Omental fat pad (tissue), 4 donors: ENCODE measurements around the gene UVRAG. TPM values are rescaled to one million over a fixed set of nuclear protein-coding genes. Genes with fewer than 3 reads are reported as not detected.
"Not testable (repeated sequence)": the region's sequence is repeated elsewhere in the genome, so short reads cannot be mapped to it uniquely, and the experiment has no call there.

Experiments
- ATAC-seq: fragments of 150-250 bp; one replicate; pipeline ENCODE4 v1.9.1; 2016; ENCODE audit warnings: mild to moderate bottlenecking, moderate library complexity; ENCODE audit not compliant: low FRiP score
- DNase-seq: peaks from one replicate; pipeline ENCODE4 v3.0.0-alpha.2; 2019; ENCODE audit warnings: low spot score
- CTCF ChIP-seq, 3 donors: fragments of 450-650 bp; IDR thresholded peaks; one replicate each; pipeline ENCODE4 v1.5.1; 2016 to 2017; ENCODE audit warnings: antibody characterized with exemption in 3 of 3, mild to moderate bottlenecking in 3 of 3, moderate library complexity in 2 of 3
- total RNA-seq, 4 donors: library from RNA; depleted of rRNA; stranded (reverse); fragments of >200 nt; gene quantifications; one replicate each; pipeline ENCODE4 v1.1.0, GENCODE V29; 2016

The UVRAG gene
- total RNA-seq, 4 donors from 2014 or later: 39.6 to 72.9 (median 61.5) TPM

- ATAC-seq: no peak
- no peak for DNase-seq
- TF ChIP-seq CTCF (IDR thresholded peaks at IDR 0.05): no peak
These were observed 25.5 kb downstream of the UVRAG start for GRCh38 chr11:75840522-75840921.

GRCh38 chr11:75841739-75842138, 26.7 kb downstream of the UVRAG start:
- no peak for TF ChIP-seq CTCF (IDR thresholded peaks at IDR 0.05)
- DNase-seq: no peak
- no peak for ATAC-seq

GRCh38 chr11:75845324-75845723, 30.3 kb downstream of the UVRAG start:
- DNase-seq (no peak), ATAC-seq (no peak)
- no peak for TF ChIP-seq CTCF (IDR thresholded peaks at IDR 0.05)

GRCh38 chr11:75849894-75850293, 34.9 kb downstream of the UVRAG start:
- ATAC-seq: no peak
- TF ChIP-seq CTCF (IDR thresholded peaks at IDR 0.05): no peak

GRCh38 chr11:75850787-75851186, 35.8 kb downstream of the UVRAG start:
- no peak for DNase-seq
- ATAC-seq: no peak
- no peak for TF ChIP-seq CTCF (IDR thresholded peaks at IDR 0.05)

More at GRCh38 chr11:75849894-75850293, 34.9 kb downstream of the UVRAG start:
- no peak for DNase-seq

GRCh38 chr11:75851203-75851602, 36.2 kb downstream of the UVRAG start:
- DNase-seq (no peak), ATAC-seq (peak; percentile 85)
- no peak for TF ChIP-seq CTCF (IDR thresholded peaks at IDR 0.05)

- DNase-seq: no peak
- ATAC-seq: no peak
- no peak for TF ChIP-seq CTCF (IDR thresholded peaks at IDR 0.05)
These were observed 37.5 kb downstream of the UVRAG start for GRCh38 chr11:75852406-75853017.

- DNase-seq, ATAC-seq: not testable (repeated sequence)
These were observed 38.6 kb downstream of the UVRAG start for GRCh38 chr11:75853563-75853962.
